Vagina (tissue), 2 donors: Measurements from ENCODE around the gene CSF1R.

Experiments
- POLR2A ChIP-seq, 2 donors: fragments of 450-650 bp; IDR thresholded peaks; one replicate each; pipeline ENCODE4 v1.6.1; 2017; ENCODE audit warnings: antibody characterized with exemption in 2 of 2, mild to moderate bottlenecking in 2 of 2, moderate library complexity in 2 of 2
- TF ChIP-seq, protein P1 (sequence below), 3 experiments: fragments of 450-650 bp in 2 of 3; fragments of 200-600 bp in 1 of 3; sonication (generic) in 1 of 3; IDR thresholded peaks; one replicate each; pipeline ENCODE4 v1.5.1; 2017 to 2019; ENCODE audit warnings: antibody characterized with exemption in 3 of 3, mild to moderate bottlenecking in 2 of 3, moderate library complexity in 2 of 3

DNA sequence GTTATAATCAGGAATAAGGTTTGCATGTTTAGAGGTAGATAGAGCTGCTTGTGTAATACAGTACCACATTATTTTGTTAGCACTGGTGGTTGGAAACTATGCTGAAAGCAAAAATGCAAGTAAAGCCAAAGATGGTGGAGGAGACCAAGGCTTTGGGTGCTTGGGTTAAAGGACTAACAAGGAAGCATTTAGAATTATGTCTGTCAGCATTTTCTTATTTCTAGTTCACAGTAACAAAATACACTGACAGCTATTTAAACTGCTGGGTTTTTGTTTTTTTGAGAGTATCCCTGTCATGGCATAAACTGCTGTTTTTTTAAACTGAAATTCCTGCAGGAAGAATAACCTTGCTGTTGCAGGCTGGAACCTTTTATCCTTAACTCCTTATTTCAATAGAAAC is 79.3 kb downstream of the CSF1R start:
- TF ChIP-seq, protein P1, sequence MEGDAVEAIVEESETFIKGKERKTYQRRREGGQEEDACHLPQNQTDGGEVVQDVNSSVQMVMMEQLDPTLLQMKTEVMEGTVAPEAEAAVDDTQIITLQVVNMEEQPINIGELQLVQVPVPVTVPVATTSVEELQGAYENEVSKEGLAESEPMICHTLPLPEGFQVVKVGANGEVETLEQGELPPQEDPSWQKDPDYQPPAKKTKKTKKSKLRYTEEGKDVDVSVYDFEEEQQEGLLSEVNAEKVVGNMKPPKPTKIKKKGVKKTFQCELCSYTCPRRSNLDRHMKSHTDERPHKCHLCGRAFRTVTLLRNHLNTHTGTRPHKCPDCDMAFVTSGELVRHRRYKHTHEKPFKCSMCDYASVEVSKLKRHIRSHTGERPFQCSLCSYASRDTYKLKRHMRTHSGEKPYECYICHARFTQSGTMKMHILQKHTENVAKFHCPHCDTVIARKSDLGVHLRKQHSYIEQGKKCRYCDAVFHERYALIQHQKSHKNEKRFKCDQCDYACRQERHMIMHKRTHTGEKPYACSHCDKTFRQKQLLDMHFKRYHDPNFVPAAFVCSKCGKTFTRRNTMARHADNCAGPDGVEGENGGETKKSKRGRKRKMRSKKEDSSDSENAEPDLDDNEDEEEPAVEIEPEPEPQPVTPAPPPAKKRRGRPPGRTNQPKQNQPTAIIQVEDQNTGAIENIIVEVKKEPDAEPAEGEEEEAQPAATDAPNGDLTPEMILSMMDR (IDR thresholded peaks at IDR 0.05): no peak
- no peak for TF ChIP-seq POLR2A (IDR thresholded peaks at IDR 0.05)
